ENCODE results near the gene MOK.
"Not testable (repeated sequence)": the region's sequence is repeated elsewhere in the genome, so short reads cannot be mapped to it uniquely, and the experiment has no call there.

MOK gene

GRCh38 chr14:102243795-102244194 lies 61.2 kb downstream of the MOK start:
- not testable (repeated sequence) for DNase-seq

- no peak for DNase-seq
Measured at GRCh38 chr14:102241147-102241546, 63.8 kb downstream of the MOK start.

GRCh38 chr14:102240481-102240880 lies 64.5 kb downstream of the MOK start:
- not testable (repeated sequence) for DNase-seq

GRCh38 chr14:102239231-102239630 lies 65.7 kb downstream of the MOK start:
- DNase-seq: no peak

GRCh38 chr14:102238766-102239165 lies 66.2 kb downstream of the MOK start:
- DNase-seq: no peak

- no peak for DNase-seq
Measured at GRCh38 chr14:102238131-102238530, 66.8 kb downstream of the MOK start.

- no peak for DNase-seq
Measured at GRCh38 chr14:102236026-102236425, 68.9 kb downstream of the MOK start.

GRCh38 chr14:102235275-102235897 lies 69.6 kb downstream of the MOK start:
- peak; percentile 82 for DNase-seq

- DNase-seq: no peak
Measured at GRCh38 chr14:102234331-102235264, 70.4 kb downstream of the MOK start.

- DNase-seq: no peak
Measured at GRCh38 chr14:102233081-102233480, 71.9 kb downstream of the MOK start.

- no peak for DNase-seq
Measured at GRCh38 chr14:102232348-102232625, 72.7 kb downstream of the MOK start.

- DNase-seq: no peak
Measured at GRCh38 chr14:102231476-102232347, 73.3 kb downstream of the MOK start.

- DNase-seq: no peak
Measured at GRCh38 chr14:102230481-102231210, 74.3 kb downstream of the MOK start.

GRCh38 chr14:102229739-102230092 lies 75.2 kb downstream of the MOK start:
- DNase-seq: no peak

GRCh38 chr14:102229071-102229738 lies 75.8 kb downstream of the MOK start:
- DNase-seq: no peak

GRCh38 chr14:102227184-102227964 lies 77.6 kb downstream of the MOK start:
- DNase-seq: no peak

- DNase-seq: no peak
Measured at GRCh38 chr14:102226356-102227125, 78.4 kb downstream of the MOK start.

GRCh38 chr14:102225936-102226335 lies 79.0 kb downstream of the MOK start:
- no peak for DNase-seq

- DNase-seq: no peak
Measured at GRCh38 chr14:102225386-102225785, 79.6 kb downstream of the MOK start.

GRCh38 chr14:102223682-102224081 lies 81.3 kb downstream of the MOK start:
- no peak for DNase-seq

- DNase-seq: no peak
Measured at GRCh38 chr14:102222751-102223150, 82.2 kb downstream of the MOK start.
